CD4-positive, alpha-beta T cell treated with Interleukin-4 for 4 hours (primary cell): ENCODE results near the gene LRRC32.
A peak's percentile ranks its signal among the peaks of the same experiment; 100 is the strongest.
"Not testable (repeated sequence)": the region's sequence is repeated elsewhere in the genome, so short reads cannot be mapped to it uniquely, and the experiment has no call there.

ENCODE experiments used
- DNase-seq: peaks from one replicate; pipeline ENCODE4 v3.0.0-alpha.2; 2020

Gene LRRC32

GRCh38 chr11:76644591-76644990 is 26.0 kb downstream of the LRRC32 start:
- DNase-seq, result no peak

DNA sequence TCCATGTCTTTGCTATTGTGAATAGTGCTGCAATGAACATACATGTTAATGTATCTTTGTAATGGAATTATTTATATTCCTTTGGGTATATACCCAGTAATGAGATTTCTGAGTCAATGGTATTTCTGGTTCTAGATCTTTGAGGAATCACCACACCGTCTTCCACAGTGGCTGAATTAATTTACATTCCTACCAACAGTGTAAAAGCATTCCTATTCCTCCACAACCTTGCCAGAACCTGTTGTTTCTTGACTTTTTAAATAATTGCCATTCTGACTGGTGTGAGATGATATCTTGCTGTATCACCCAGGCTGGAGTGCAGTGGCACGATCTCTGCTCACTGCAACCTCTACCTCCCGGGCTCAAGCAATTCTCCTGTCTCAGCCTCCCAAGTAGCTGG is 26.8 kb downstream of the LRRC32 start:
- DNase-seq, result not testable (repeated sequence)

DNA sequence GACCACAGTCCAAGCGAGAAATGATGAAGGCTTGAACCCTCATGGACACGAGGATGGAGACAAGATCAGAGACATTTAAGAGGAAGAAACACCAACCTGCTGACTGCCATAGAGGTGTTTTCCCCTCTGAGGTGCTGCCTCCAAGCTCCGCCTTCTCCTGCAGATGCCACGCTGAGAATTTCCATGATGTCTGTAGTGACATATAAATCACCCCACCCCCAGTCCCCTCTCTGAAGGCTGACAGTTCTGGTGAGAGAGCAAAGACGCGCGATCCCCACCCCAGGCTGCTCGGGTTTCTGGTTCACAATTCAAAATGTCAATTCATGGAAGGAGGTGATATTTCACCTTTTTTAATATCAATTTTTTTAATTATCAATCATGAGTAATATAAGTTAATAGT is 28.2 kb downstream of the LRRC32 start:
- no peak for DNase-seq

GRCh38 chr11:76641905-76642304 is 28.6 kb downstream of the LRRC32 start:
- no peak for DNase-seq

DNA sequence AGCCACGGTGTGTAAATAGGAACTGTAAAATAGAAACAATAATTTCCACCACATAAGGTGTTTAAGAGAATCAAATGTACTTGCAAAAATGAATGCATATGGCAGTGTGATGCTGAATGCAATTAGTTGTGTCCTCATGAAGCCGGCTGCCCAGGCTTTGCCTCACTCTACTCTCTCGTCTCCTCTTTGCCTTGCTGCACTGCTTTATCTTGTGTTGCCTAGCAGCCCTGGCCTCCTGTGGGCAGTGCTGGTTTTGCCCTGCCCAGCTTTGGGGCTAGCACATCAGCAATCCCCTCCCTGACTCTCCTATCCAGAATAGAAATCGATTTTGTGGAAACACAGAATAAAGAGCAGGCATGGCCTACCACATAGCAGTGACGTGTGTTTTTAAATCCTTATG is 30.0 kb downstream of the LRRC32 start:
- DNase-seq, result no peak

- DNase-seq, result no peak
These were observed 30.9 kb downstream of the LRRC32 start for GRCh38 chr11:76639621-76640020.

- no peak for DNase-seq
These were observed 32.0 kb downstream of the LRRC32 start for GRCh38 chr11:76638270-76639197.

GRCh38 chr11:76637491-76638269 is 32.9 kb downstream of the LRRC32 start:
- no peak for DNase-seq

DNA sequence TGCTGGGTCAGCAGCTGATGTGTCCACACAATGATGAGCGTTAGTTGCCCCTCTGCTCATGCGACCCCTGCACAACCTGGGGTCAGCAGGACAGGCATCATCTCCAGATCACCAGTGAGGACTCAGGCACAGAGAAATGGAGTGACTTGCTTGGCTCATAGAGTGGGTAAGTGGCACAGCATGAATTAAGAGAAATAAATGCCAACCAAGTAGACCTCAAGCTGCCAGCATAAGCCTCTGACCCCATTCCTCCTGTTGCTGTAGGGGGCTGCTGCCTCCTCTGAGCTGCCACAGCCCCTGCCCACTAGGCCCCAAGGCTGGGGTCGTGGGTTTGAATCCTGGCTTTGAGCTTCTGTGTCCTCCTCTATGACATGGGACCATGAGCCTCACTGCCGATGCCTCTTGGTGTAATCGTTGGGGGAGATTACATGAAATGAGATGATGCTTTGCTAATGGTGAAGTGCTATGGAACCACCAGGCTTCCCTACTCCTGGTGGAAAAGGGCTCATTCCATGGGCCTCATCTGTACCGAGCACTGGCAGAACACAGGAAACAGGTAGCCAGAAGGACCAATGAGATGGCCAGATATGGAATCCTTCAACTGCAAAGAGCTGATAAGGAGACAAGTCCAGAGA is 33.6 kb downstream of the LRRC32 start:
- DNase-seq, result no peak

- DNase-seq, result no peak
These were observed 34.4 kb downstream of the LRRC32 start for GRCh38 chr11:76635991-76636738.

GRCh38 chr11:76634886-76635285 is 35.7 kb downstream of the LRRC32 start:
- DNase-seq, result no peak

DNA sequence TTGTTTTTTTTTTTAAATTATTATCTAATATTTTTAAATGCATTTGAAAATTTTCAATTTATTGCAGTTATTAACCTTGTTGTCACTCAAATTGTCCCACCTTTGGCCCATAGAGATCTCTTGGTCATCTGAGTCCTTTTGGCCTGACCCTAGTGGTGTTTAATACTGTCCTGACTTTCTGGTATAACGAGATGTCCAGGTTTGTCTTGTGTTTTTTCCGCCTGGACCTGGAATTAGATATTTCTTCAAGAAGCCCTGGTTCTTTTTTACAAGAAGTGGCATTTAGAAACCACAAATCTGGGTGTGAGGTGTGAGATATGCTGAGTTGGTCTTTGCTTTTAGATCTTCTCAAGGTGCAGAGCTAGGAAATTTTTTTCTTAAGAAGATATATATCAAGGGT is 38.1 kb downstream of the LRRC32 start:
- DNase-seq, result no peak

GRCh38 chr11:76631566-76632308 is 38.8 kb downstream of the LRRC32 start:
- no peak for DNase-seq

DNA sequence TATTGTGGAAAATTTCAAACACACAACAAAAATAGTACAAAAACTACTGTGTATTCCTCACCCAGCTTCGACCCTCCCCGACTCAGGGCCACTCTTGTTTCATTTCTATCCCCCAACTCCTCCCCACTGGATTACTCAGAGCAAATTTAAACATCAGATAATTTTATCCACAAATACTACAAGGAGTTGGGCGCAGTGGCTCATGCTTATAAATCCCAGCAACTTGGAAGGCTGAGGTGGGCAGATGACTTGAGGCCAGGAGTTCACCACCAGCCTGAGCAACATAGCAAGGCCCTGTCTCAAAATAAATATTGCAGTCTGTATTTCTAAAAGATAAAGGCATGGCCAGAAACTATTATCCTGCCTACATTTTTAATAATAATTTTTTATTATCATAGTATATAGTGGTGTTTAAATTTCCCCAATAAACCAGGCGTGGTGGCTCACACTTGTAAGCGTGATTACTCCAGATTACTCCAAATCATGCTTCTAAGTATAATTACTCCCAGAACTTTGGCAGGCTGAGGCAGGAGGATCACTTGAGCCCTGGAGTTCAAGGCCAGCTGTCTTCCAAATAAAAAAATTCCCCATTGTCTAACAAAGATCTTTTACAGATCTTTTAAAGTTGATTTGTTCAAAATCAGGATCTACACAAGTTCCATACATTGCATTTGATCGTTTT is 39.8 kb downstream of the LRRC32 start:
- no peak for DNase-seq

DNA sequence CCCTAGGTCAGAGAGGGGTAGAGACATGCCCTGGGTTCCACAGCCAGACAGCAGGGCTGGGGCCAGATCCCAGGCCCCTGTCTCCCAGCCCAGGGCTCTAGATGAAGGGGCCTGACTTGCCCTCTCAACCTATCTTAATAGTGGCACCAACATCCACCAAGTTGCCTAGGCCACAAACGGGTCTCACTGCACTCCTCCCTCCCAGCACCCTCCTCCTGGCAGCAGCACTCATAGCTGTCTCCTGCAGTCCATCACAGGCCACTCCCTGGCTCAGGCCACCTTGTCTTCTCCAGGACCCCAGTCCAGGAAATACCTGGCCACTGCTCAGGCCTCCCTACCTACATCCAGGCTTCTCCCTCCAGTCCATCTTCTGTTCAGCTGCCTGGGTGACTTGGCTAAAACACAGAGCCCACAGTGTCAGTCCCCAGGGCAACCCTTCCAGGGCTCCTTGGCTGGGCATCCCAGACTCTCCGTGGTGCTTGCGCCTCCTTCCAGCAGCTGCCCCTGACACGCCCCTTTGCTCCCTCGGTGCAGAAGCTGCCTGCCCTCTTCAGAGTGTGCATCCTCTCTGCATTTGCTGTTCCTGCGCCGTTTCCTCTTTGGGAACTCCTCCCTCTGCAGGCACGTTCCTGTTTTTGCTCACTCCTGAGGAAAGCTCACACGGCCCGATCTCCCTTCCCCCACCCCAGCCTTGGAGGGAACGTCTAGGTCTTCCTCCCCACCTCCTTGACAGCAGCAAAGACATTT is 40.5 kb downstream of the LRRC32 start:
- peak; percentile 19 for DNase-seq

DNA sequence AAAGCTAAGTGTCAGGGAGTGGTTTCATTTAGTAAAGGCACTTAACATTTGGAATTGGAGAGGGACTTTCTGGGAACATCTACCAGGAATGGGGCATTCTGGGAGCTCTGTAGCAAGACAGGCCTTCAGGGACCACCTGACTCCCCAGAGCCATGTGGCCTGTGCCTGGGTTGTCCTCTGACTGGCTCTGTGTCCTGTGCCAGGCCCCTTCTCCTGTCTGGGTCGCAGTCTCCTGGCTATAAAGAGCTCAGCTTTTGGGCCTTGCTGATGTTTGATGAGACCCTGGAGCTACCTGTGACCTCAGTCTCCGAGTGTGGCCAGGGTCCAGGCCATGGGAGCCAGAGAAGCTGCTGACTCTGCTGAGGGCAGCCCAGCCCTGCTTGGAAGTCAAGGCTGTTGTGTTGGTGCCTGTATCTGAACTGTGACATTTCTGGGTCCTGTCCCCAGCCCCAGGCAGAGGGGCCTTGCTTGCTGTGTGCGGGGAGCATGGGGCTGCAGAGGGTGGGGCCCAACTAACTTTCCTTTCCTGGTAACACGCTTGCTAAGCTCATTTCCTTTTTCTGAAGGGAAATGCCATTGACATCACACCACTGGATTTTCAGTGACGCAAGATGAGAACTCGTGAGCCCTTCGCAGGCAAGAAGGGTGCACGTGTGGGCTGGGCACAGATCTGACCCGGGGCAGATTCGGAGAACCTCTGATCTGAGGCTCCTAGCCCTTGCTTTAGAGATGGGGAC is 41.3 kb downstream of the LRRC32 start:
- DNase-seq, result peak; percentile 31

DNA sequence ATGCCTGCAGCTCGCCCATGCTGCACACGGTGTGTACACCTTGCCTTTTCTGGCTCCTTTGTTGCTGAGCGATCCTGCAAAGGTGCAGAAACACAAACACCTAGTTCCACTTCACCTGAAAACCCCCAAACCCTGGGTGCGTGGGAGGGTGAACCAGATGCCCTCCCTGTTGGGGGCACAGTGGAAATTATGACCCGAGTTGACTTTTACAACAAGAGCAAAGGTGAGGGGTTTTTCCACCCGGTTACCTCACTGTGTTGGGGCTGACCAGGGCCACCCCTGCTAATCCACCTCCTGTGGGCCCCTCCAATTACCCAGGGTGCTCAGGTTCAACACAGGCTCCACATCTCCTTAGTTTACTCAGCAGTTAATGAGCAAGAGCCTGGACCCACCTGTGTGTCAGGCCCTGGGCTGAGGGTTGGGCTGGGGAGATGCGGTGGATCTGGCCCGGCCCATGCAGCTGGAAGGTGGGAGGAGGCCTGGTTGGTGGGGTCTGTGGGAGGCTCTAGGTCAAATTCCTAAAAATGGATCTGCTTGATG is 42.1 kb downstream of the LRRC32 start:
- no peak for DNase-seq

- no peak for DNase-seq
These were observed 42.9 kb downstream of the LRRC32 start for GRCh38 chr11:76627606-76628005.

DNA sequence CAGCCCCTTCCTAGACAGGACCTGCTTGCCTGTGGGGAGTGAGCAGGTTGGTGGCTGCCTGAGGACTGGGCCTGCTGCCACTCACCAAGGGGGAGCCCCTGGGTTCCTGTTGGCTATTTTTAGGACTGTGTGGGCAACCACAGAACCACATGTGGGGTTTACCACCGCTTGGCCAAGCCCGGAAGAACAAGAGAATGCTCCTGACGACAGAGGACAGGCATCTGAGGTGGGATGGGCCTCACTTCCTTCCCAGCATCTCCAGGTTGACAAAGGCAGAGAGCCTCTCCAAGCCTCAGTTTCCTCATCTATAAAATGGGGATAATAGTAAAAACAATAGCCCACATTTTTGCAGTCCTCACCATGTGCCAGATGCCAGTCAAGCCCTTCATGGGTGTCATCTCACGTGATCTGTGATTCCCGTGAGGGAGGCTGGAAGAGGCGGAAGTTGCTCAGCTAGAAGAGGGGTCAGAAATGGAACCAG is 43.6 kb downstream of the LRRC32 start:
- peak; percentile 18 for DNase-seq
